Upper lobe of right lung (tissue), 1 donor: Measurements from ENCODE around the gene TMEM123. TPM values are rescaled to one million over a fixed set of nuclear protein-coding genes. Genes with fewer than 3 reads are reported as not detected.

Experiments
- ATAC-seq: fragments of 200-7000 bp; cut with Tn5 transposase; one replicate; pipeline ENCODE4 v1.9.1; 2020; ENCODE audit warnings: mild to moderate bottlenecking, moderate library complexity
- DNase-seq: peaks from one replicate; pipeline ENCODE4 v3.0.0-alpha.2; 2020
- H3K27ac ChIP-seq: fragments of 200-600 bp; one replicate; pipeline ENCODE4 v1.8.0; 2022
- H3K27me3 ChIP-seq: fragments of 200-600 bp; one replicate; pipeline ENCODE4 v1.8.0; 2022; ENCODE audit warnings: mild to moderate bottlenecking
- H3K36me3 ChIP-seq: fragments of 200-600 bp; one replicate; pipeline ENCODE4 v1.8.0; 2022
- H3K4me1 ChIP-seq: fragments of 200-600 bp; one replicate; pipeline ENCODE4 v1.8.0; 2022
- H3K4me3 ChIP-seq: fragments of 200-600 bp; one replicate; pipeline ENCODE4 v1.8.0; 2022; ENCODE audit warnings: mild to moderate bottlenecking
- H3K9me3 ChIP-seq: fragments of 200-600 bp; one replicate; pipeline ENCODE4 v1.8.0; 2022
- CTCF ChIP-seq: fragments of 200-600 bp; IDR thresholded peaks from one replicate; pipeline ENCODE4 v1.8.0; 2022; ENCODE audit warnings: antibody characterized with exemption
- intact Hi-C: fragments of 100-400 bp; cut with DNase I; formaldehyde crosslinking; loops from one replicate; pipeline ENCODE4 v1.11.0; 2022
- total RNA-seq: library from RNA; stranded (reverse); fragmentation: NEBNext Ultra II Directional; extraction: Animal tissue kit (Norgen Biotek cat#: 25700); gene quantifications from one replicate; pipeline ENCODE4 v1.2.1, GENCODE V29; 2021
- donor health status: DM: no; HTN: yes; CAD: no; lungs with severe emphysema.

TMEM123 gene
- total RNA-seq, 1 donor from 2014 or later = 203 TPM

GRCh38 chr11:102389253-102389652, 63.3 kb downstream of the TMEM123 start:
- Histone ChIP-seq H3K27ac (no peak overlapping the region), H3K4me1 (no peaks in the 10 kb centered on the region), H3K27me3 (no peaks in the 10 kb centered on the region), H3K4me3 (no peak overlapping the region), H3K36me3 (peaks cover 43% of the 10 kb centered on the region), H3K9me3 (no peaks in the 10 kb centered on the region)
- no peak for DNase-seq
- no peak for TF ChIP-seq CTCF
- intact Hi-C loops = no loop called here
- no peak for ATAC-seq

GRCh38 chr11:102387043-102387781, 65.4 kb downstream of the TMEM123 start:
- no peak for DNase-seq
- Histone ChIP-seq H3K4me3 (no peak overlapping the region), H3K9me3 (no peaks in the 10 kb centered on the region), H3K36me3 (peaks cover 23% of the 10 kb centered on the region), H3K27me3 (no peaks in the 10 kb centered on the region), H3K27ac (no peak overlapping the region), H3K4me1 (no peaks in the 10 kb centered on the region)
- no peak for ATAC-seq
- no peak for TF ChIP-seq CTCF
- intact Hi-C loops = no loop called here

DNA sequence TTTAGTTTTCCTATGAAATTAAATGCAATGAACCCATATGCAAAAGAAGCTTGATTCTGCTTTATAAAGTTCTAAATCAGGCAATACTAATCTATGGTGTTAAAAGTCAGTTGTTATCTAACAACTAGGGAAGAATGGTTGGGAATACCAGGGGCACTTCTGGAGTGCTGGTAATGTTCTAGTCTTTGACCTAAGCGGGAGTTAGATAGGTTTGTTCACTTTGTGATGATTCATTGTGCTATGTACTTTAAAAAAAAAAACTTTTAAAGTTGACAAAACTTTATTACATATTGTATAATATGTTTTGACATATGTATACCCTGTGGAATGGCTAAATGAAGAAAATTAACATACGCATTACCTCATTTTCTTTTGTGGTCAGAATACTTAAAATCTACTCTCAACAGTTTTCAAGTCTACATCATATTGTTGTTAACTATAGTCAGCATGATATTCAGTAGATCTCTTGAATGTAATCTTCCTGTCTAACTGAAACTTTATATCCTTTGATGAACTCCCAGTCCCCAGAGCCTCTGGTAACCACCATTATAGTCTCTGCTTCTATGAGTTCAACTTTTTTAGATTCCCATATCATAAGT, 66.3 kb downstream of the TMEM123 start:
- Histone ChIP-seq H3K36me3 (peaks cover 24% of the 10 kb centered on the region), H3K27ac (no peak overlapping the region), H3K27me3 (no peaks in the 10 kb centered on the region), H3K4me3 (no peak overlapping the region), H3K9me3 (no peaks in the 10 kb centered on the region), H3K4me1 (no peaks in the 10 kb centered on the region)
- intact Hi-C loops = no loop called here
- no peak for ATAC-seq
- TF ChIP-seq CTCF = no peak
- DNase-seq = no peak

- peaks cover 30% of the 10 kb centered on the region for H3K36me3 ChIP-seq
- no peaks in the 10 kb centered on the region for H3K4me1 ChIP-seq
- intact Hi-C loops = no loop called here
- no peaks in the 10 kb centered on the region for H3K9me3 ChIP-seq
- H3K27me3 ChIP-seq = no peaks in the 10 kb centered on the region
- H3K4me3 ChIP-seq = no peak overlapping the region
- TF ChIP-seq CTCF = no peak
- H3K27ac ChIP-seq = no peak overlapping the region
- ATAC-seq = no peak
- DNase-seq = no peak
Measured at GRCh38 chr11:102385085-102386007, 67.2 kb downstream of the TMEM123 start.

GRCh38 chr11:102384419-102385079, 68.0 kb downstream of the TMEM123 start:
- TF ChIP-seq CTCF = no peak
- no peaks in the 10 kb centered on the region for H3K27me3 ChIP-seq
- ATAC-seq (peak; percentile 39), DNase-seq (no peak)
- intact Hi-C loops = no loop called here
- H3K27ac ChIP-seq = no peak overlapping the region
- no peak overlapping the region for H3K4me3 ChIP-seq
- no peaks in the 10 kb centered on the region for H3K4me1 ChIP-seq
- H3K36me3 ChIP-seq = peaks cover 35% of the 10 kb centered on the region
- no peaks in the 10 kb centered on the region for H3K9me3 ChIP-seq
